ENCODE data around the gene IFITM5. TPM values are rescaled to one million over a fixed set of nuclear protein-coding genes. Genes with fewer than 3 reads are reported as not detected.
A peak's percentile ranks its signal among the peaks of the same experiment; 100 is the strongest.

The IFITM5 gene
- total and polyA plus RNA-seq, 9 of the 15 experiments (the other 6 are each of a cell fraction or from before 2014, with no cell fraction given), result 0.19 TPM; not detected in 8

DNA sequence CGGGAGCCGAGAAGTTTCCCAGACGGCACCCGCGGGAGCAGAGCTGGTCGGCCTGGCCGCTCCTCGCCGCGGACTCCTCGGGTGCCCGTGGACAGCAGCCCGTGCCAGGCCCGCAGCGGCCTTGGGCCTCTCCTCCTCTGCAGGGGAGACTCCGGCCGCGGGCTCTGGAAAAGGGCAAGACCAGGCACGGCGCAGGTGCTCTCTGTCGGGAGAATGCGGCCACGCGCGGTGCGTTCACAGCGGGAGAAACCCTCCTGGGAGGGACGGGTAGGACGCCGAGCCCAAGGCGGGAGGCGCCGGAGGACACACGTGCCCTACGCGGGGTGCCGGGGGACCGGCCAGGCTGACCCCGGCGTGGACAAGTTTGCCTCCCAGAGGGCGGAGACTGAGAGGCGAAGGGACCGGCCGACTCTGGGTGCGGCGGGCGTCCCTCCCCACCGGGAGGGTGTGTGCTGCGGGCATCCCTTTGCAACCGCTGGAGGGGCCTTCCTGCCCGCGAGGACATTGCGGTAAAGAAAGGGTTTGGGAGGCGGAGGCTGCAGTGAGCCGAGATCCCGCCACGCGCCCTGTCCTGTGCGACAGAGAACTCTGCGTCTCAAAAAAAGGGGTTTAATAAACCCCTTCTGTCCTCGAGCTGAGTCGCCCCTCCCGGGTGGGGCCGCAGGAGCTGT lies 16.8 kb upstream of the IFITM5 start (continued):
- TF ChIP-seq E2F6 (IDR thresholded peaks at IDR 0.05; ENCODE audit: borderline replicate concordance in 1 of 2, extremely low read depth in 1 of 2, insufficient read depth in 1 of 2, insufficient read length in 1 of 2, low read depth in 1 of 2, low read length in 1 of 2, poor library complexity in 1 of 2, severe bottlenecking in 1 of 2), result peak; percentile 95 to 96
- 0 out of 2 replicates have a peak, but pooled peaks have one; percentile 35 for TF ChIP-seq MED1 (CRISPR knock-in tag; IDR thresholded peaks at IDR 0.05; ENCODE audit: borderline replicate concordance)
- no peak for TF ChIP-seq RERE (CRISPR knock-in tag; IDR thresholded peaks at IDR 0.05; ENCODE audit: borderline replicate concordance)
- no peak for TF ChIP-seq ARID3A (IDR thresholded peaks at IDR 0.05; ENCODE audit: borderline replicate concordance, low read depth, low read length)
- no peak for TF ChIP-seq ZNF699 (CRISPR knock-in tag; IDR thresholded peaks at IDR 0.05; ENCODE audit: insufficient replicate concordance)
- peak; percentile 45; the same call in 1 of the 2 replicates for TF ChIP-seq MYNN (IDR thresholded peaks at IDR 0.05)
- TF ChIP-seq MYNN (CRISPR knock-in tag; IDR thresholded peaks at IDR 0.05), result no peak
- TF ChIP-seq PRDM10 (IDR thresholded peaks at IDR 0.05; ENCODE audit: partially characterized antibody), result peak; percentile 72
- no peak for TF ChIP-seq IRF2 (CRISPR knock-in tag; IDR thresholded peaks at IDR 0.05)
- TF ChIP-seq ZNF24 (IDR thresholded peaks at IDR 0.05), result no peak
- TF ChIP-seq FOSL1 (tag; conservative IDR thresholded peaks at IDR 0.05), result no peak

Measured in K562 (cell line).